B cell (primary cell): Measurements from ENCODE around the gene USP36. TPM values are rescaled to one million over a fixed set of nuclear protein-coding genes. Genes with fewer than 3 reads are reported as not detected.

Experiments
- ATAC-seq: fragments of 200-7000 bp; cut with Tn5 transposase; one replicate; pipeline ENCODE4 v1.10.0; 2021; ENCODE audit warnings: low read depth, mild to moderate bottlenecking, moderate number of reproducible peaks, moderate library complexity
- CTCF ChIA-PET: fragments of 350-600 bp; sonication (Branson Sonifier 250); formaldehyde crosslinking; loops from one replicate; lab custom pipeline; 2021; ENCODE audit warnings: antibody characterized with exemption, inconsistent platforms; lab: Charles Lee
- POLR2A ChIA-PET: fragments of 350-600 bp; sonication (Branson Sonifier 250); formaldehyde crosslinking; loops from one replicate; lab custom pipeline; 2021; ENCODE audit warnings: antibody characterized with exemption; lab: Charles Lee
- DNase-seq: peaks from one replicate; pipeline ENCODE4 v3.0.0; 2013
- H2AFZ ChIP-seq: 2 replicates; pipeline ENCODE4 v1.6.1; 2012; ENCODE audit warnings: mild to moderate bottlenecking, low read depth, low read length; ENCODE audit not compliant: insufficient read depth, poor library complexity, severe bottlenecking
- H3K27ac ChIP-seq, 2 donors: 1 replicate in 1 of 2; 2 replicates in 1 of 2; pipeline ENCODE4 v1.5.1; 2012 to 2013; ENCODE audit warnings: low read length in 2 of 2, mild to moderate bottlenecking in 2 of 2, moderate library complexity in 1 of 2
- H3K27me3 ChIP-seq, 4 experiments: fragments of 200-600 bp in 1 of 4; sonication (generic) in 1 of 4; replicated peaks in 1 of 4; 1 replicate in 2 of 4; 2 replicates in 2 of 4; pipeline versions ENCODE4 v1.6.1 to v1.7.0; 2013 to 2016; ENCODE audit warnings: low read length in 3 of 4, mild to moderate bottlenecking in 2 of 4, mixed read lengths in 1 of 4, moderate library complexity in 1 of 4; ENCODE audit not compliant: insufficient read depth in 4 of 4, control insufficient read depth in 3 of 4; ENCODE audit errors: control extremely low read depth in 1 of 4
- H3K36me3 ChIP-seq, 2 experiments: replicated peaks in 1 of 2; 1 replicate in 1 of 2; 2 replicates in 1 of 2; pipeline versions ENCODE4 v1.6.1 to v1.7.1; 2013; ENCODE audit warnings: low read length in 1 of 2; ENCODE audit not compliant: insufficient read depth in 2 of 2, control insufficient read depth in 1 of 2; ENCODE audit errors: control extremely low read depth in 1 of 2, extremely low read depth in 1 of 2
- H3K4me1 ChIP-seq, 2 donors: fragments of 200-600 bp in 1 of 2; sonication (generic) in 1 of 2; 1 replicate in 1 of 2; 2 replicates in 1 of 2; pipeline versions ENCODE4 v1.5.1 to v1.6.1; 2013 to 2017; ENCODE audit warnings: low read length in 2 of 2; ENCODE audit not compliant: control insufficient read depth in 2 of 2, insufficient read depth in 2 of 2
- H3K4me2 ChIP-seq: replicated peaks from 2 replicates; pipeline ENCODE3; 2012; ENCODE audit warnings: mild to moderate bottlenecking, low read depth, low read length; ENCODE audit not compliant: poor library complexity, severe bottlenecking
- H3K4me3 ChIP-seq, 5 experiments: fragments of 200-600 bp in 1 of 5; sonication (generic) in 1 of 5; 1 replicate in 3 of 5; 2 replicates in 2 of 5; pipeline versions ENCODE4 v1.5.1 to v1.7.0; 2011 to 2016; ENCODE audit warnings: low read length in 4 of 5, mild to moderate bottlenecking in 4 of 5, low read depth in 2 of 5, control low read depth in 1 of 5, moderate library complexity in 1 of 5; ENCODE audit not compliant: insufficient read depth in 1 of 5; ENCODE audit errors: control extremely low read depth in 1 of 5, extremely low read depth in 1 of 5
- H3K79me2 ChIP-seq: fragments of 200-600 bp; sonication (generic); one replicate; pipeline ENCODE4 v1.6.0; 2016; ENCODE audit warnings: low read length; ENCODE audit not compliant: control insufficient read depth, insufficient read depth
- H3K9ac ChIP-seq: fragments of 200-600 bp; sonication (generic); 2 replicates; pipeline ENCODE4 v1.6.1; 2017; ENCODE audit warnings: mild to moderate bottlenecking, low read length, moderate library complexity
- H3K9me3 ChIP-seq, 3 donors: one replicate each; pipeline versions ENCODE4 v1.6.1 to v1.7.1; 2013; ENCODE audit warnings: low read length in 2 of 3; ENCODE audit not compliant: control insufficient read depth in 2 of 3, insufficient read depth in 1 of 3; ENCODE audit errors: control extremely low read depth in 1 of 3
- H4K20me1 ChIP-seq: 2 replicates; pipeline ENCODE4 v1.6.0; 2012; ENCODE audit warnings: mild to moderate bottlenecking, low read length; ENCODE audit not compliant: insufficient read depth, control insufficient read depth, poor library complexity, severe bottlenecking
- H3K27ac Mint-ChIP-seq: one replicate; pipeline ENCODE4 v1.8.0; 2021; ENCODE audit warnings: mixed read lengths
- H3K27me3 Mint-ChIP-seq: one replicate; pipeline ENCODE4 v1.8.0; 2021; ENCODE audit warnings: mixed read lengths
- H3K4me1 Mint-ChIP-seq: one replicate; pipeline ENCODE4 v1.8.0; 2021; ENCODE audit warnings: mixed read lengths
- H3K4me3 Mint-ChIP-seq: one replicate; pipeline ENCODE4 v1.8.0; 2021; ENCODE audit warnings: mixed read lengths
- H3K9me3 Mint-ChIP-seq: one replicate; pipeline ENCODE4 v1.8.0; 2022; ENCODE audit warnings: mixed read lengths; ENCODE audit not compliant: insufficient read depth
- EZH2 ChIP-seq: IDR thresholded peaks from 2 replicates; pipeline ENCODE4 v1.6.1; 2012; ENCODE audit warnings: borderline replicate concordance, low read depth, mild to moderate bottlenecking, moderate library complexity, low read length; ENCODE audit not compliant: insufficient read depth, poor library complexity, severe bottlenecking
- WGBS: methylation state at CpG from one replicate; pipeline ENCODE4 v1.1.5; 2013; ENCODE audit warnings: missing lambda C conversion rate; ENCODE audit not compliant: insufficient coverage; 5-methylcytosine and 5-hydroxymethylcytosine counted together
- intact Hi-C: fragments of 100-400 bp; cut with micrococcal nuclease; formaldehyde crosslinking; loops from one replicate; pipeline ENCODE4 v1.10.0; 2022
- polyA plus RNA-seq: library from polyadenylated mRNA; depleted of rRNA; stranded (reverse); fragments of >200 nt; gene quantifications from 2 replicates; pipeline ENCODE4 v1.2.3, GENCODE V29; 2012
- total RNA-seq, 2 donors: library from RNA; stranded (reverse); fragments of 120-200 nt in 1 of 2; gene quantifications; 1 replicate in 1 of 2; 2 replicates in 1 of 2; pipeline versions ENCODE4 v1.2.3 to v1.2.4, GENCODE V29; 2013 to 2022
- TF ChIP-seq, protein P1 (sequence below): fragments of 200-600 bp; IDR thresholded peaks from one replicate; pipeline ENCODE4 v1.8.0; 2022; ENCODE audit warnings: antibody characterized with exemption, mild to moderate bottlenecking

The USP36 gene
- total and polyA plus RNA-seq, 2 donors (not counting 1 experiment from before 2014, with no cell fraction given), result 52.2 to 137 TPM

GRCh38 chr17:78883089-78883532, 42.5 kb upstream of the USP36 start:
- Histone ChIP-seq H3K9me3 (no peaks in the 10 kb centered on the region), H3K4me1 (peaks cover 28 to 37% of the 10 kb centered on the region in 2 donors), H3K79me2 (peaks cover 12% of the 10 kb centered on the region), H3K27ac (peak overlapping the region; percentile 32 to 46), H4K20me1 (no peaks in the 10 kb centered on the region), H3K36me3 (no peaks in the 10 kb centered on the region), H3K4me2 (peak overlapping the region; percentile 64), H3K9ac (peak overlapping the region; percentile 46), H3K4me3 (peak overlapping the region in 3 of 5 experiments; percentile 6 to 21 (median 15)), H2AFZ (peak overlapping the region; percentile 73), H3K27me3 (peaks cover 0 to 8% (median 0%) of the 10 kb centered on the region in 4 experiments)
- no peak for DNase-seq
- 29% methylated on average over 9 of the region's 10 CpGs for WGBS
- peak; percentile 19 for ATAC-seq
- Mint-ChIP-seq H3K27me3 (peaks cover 12% of the 10 kb centered on the region), H3K27ac (peak overlapping the region; percentile 37), H3K4me3 (peak overlapping the region; percentile 66), H3K4me1 (peaks cover 34% of the 10 kb centered on the region), H3K9me3 (no peaks in the 10 kb centered on the region)
- no peak for TF ChIP-seq EZH2
- TF ChIP-seq, protein P1, sequence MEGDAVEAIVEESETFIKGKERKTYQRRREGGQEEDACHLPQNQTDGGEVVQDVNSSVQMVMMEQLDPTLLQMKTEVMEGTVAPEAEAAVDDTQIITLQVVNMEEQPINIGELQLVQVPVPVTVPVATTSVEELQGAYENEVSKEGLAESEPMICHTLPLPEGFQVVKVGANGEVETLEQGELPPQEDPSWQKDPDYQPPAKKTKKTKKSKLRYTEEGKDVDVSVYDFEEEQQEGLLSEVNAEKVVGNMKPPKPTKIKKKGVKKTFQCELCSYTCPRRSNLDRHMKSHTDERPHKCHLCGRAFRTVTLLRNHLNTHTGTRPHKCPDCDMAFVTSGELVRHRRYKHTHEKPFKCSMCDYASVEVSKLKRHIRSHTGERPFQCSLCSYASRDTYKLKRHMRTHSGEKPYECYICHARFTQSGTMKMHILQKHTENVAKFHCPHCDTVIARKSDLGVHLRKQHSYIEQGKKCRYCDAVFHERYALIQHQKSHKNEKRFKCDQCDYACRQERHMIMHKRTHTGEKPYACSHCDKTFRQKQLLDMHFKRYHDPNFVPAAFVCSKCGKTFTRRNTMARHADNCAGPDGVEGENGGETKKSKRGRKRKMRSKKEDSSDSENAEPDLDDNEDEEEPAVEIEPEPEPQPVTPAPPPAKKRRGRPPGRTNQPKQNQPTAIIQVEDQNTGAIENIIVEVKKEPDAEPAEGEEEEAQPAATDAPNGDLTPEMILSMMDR, result no peak
- intact Hi-C loops, result no loop called here
- POLR2A ChIA-PET, result no interaction called here
- CTCF ChIA-PET, result interaction anchor here (1.7 kb wide), 1 partner anchor 17 kb away, joined by 5 read pairs; no protein-coding TSS in a partner anchor

DNA sequence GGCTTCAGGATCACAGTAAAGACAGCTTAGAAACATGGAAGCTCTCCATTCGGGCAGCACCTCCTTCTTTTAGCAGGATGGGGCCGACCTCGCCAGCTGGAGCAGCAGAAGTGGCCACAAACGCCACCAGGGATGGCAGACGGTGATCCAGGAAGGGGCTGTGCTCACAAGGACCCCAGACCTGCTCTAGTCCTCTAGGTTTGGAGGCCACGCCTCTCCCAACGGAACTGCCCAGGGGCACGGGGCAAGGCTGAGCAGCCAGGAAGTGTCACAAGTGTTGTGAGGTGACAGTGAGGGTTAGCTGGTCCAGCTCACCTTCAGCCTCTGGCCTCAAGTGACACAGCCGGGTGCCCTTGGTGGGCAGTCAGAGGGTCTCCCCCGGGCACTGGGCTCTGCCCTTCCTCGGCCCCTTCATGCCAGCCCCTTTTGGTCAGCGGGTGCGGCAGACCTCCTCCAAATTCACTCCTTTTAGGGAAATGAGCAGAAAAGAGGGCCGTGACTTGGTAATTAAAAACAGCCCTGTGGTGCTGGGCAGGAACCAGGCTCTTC, 42.0 kb upstream of the USP36 start:
- H3K4me2 ChIP-seq, result peak overlapping the region; percentile 64
- peak overlapping the region; percentile 32 to 46 for H3K27ac ChIP-seq
- ATAC-seq (peak; percentile 34), DNase-seq (no peak)
- ChIA-PET POLR2A (no interaction called here), CTCF (interaction anchor here (1.7 kb wide), 1 partner anchor 17 kb away, joined by 5 read pairs; no protein-coding TSS in a partner anchor)
- H3K36me3 ChIP-seq, result no peaks in the 10 kb centered on the region
- peak overlapping the region in 3 of 5 experiments; percentile 6 to 21 (median 15) for H3K4me3 ChIP-seq
- peak overlapping the region; percentile 73 for H2AFZ ChIP-seq
- H4K20me1 ChIP-seq, result no peaks in the 10 kb centered on the region
- H3K9ac ChIP-seq, result peak overlapping the region; percentile 46
- H3K27me3 Mint-ChIP-seq, result peaks cover 14% of the 10 kb centered on the region
- no peaks in the 10 kb centered on the region for H3K9me3 Mint-ChIP-seq
- TF ChIP-seq EZH2, result no peak
- TF ChIP-seq, protein P1, result no peak
- 41% methylated on average over 10 of the region's 14 CpGs for WGBS
- H3K4me1 Mint-ChIP-seq, result peaks cover 31% of the 10 kb centered on the region
- no peaks in the 10 kb centered on the region for H3K9me3 ChIP-seq
- H3K4me1 ChIP-seq, result peaks cover 28 to 37% of the 10 kb centered on the region in 2 donors
- intact Hi-C loops, result no loop called here
- peak overlapping the region; percentile 20 for H3K27ac Mint-ChIP-seq
- H3K79me2 ChIP-seq, result peaks cover 12% of the 10 kb centered on the region
- H3K27me3 ChIP-seq, result peaks cover 0 to 8% (median 0%) of the 10 kb centered on the region in 4 experiments
- H3K4me3 Mint-ChIP-seq, result peak overlapping the region; percentile 66
